Measurements from ENCODE around the gene FAM81A.

GRCh38 chr15:59485036-59485435 is 47.0 kb downstream of the FAM81A start:
- TF ChIP-seq CTCF (IDR thresholded peaks at IDR 0.05; ENCODE audit: poor library complexity, severe bottlenecking) (no peak), EZH2 (IDR thresholded peaks at IDR 0.05; ENCODE audit: borderline replicate concordance, insufficient read depth, low read length, poor library complexity, severe bottlenecking) (no peak), RAD21 (conservative IDR thresholded peaks at IDR 0.05) (no peak), REST (IDR thresholded peaks at IDR 0.05; ENCODE audit: borderline replicate concordance) (no peak), EP300 (conservative IDR thresholded peaks at IDR 0.05; ENCODE audit: poor library complexity, severe bottlenecking) (no peak), MXI1 (conservative IDR thresholded peaks at IDR 0.05; ENCODE audit: poor library complexity, severe bottlenecking) (no peak), TAF1 (IDR thresholded peaks at IDR 0.05; ENCODE audit: low read depth) (no peak), POLR2AphosphoS5 (IDR thresholded peaks at IDR 0.05) (no peak)
